Hematopoietic multipotent progenitor cell (in vitro differentiated cells): ENCODE data around the gene ARHGDIA. TPM values are rescaled to one million over a fixed set of nuclear protein-coding genes. Genes with fewer than 3 reads are reported as not detected.
A peak's percentile ranks its signal among the peaks of the same experiment; 100 is the strongest.
"Not testable (repeated sequence)": the region's sequence is repeated elsewhere in the genome, so short reads cannot be mapped to it uniquely, and the experiment has no call there.

Experiments used
- DNase-seq, 3 donors: peaks; one replicate each; pipeline ENCODE4 v3.0.0-alpha.2; 2011 to 2015; ENCODE audit warnings: low read depth in 2 of 3, low spot score in 2 of 3
- total RNA-seq: library from RNA; depleted of rRNA; stranded (reverse); fragments of >200 nt; gene quantifications from one replicate; pipeline ENCODE4 v1.2.3, GENCODE V29; 2012

Gene ARHGDIA
- total RNA-seq, result 206 TPM

DNA sequence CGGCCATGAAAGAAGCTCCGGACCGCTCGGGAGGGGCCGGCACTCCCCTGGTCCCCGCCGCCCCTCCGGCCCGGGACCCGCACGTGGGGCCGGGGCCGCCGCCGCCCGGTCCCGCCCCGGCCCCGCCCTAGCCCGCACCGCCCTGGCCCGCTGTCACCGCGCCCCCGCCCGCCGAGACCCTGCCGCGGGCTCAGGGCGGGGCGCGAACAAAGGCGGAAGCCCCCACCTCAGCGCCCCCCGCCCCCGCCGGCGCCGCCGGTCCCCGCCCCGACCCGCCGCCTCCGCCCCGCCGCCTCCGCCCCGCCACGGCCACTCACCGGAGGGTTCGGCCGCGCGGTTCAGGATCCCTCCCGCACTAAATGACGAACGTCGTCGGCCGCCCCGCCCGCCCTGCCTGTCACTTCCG, at the start of gene ARHGDIA:
ARHGDIA (minus strand) TSS at position 357 of the 406 bp plus-strand sequence. CDS start 1,407 bp downstream, outside the sequence.
- DNase-seq, result no peak

DNA sequence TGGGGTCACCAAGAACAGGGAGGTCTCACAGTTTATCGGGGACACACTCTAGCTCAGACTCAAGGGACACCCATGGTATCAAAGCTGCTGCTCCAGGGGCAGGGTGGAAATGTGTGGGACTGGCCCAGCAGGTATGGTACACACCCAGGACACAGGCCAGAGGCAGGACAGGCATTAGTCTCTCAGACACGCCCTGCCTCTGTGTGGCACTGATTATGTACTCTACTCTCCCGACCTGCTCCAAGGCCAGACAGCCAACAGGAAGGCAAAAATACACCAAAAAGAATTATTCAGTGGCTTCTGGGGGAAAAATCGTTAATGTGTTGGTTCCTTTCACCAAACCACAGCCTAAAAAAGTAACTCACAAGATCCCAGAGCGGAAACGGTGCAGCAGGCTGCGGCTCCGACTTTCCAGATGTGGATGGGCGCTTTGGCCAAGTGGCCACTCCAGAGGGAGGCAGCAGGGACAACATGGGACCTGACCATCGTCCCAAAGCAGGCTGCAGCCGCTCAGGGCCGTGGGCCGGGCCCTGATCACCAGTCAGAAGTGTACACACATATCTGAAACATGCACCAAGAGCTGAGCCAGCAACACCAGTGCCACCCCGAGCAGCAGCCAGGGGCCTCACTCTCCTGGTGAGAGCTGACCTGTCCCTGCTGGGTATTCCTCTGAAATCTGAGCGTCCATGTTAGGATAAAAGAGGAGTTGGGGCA, 47.9 kb upstream of the ARHGDIA start:
- no peak for DNase-seq

DNA sequence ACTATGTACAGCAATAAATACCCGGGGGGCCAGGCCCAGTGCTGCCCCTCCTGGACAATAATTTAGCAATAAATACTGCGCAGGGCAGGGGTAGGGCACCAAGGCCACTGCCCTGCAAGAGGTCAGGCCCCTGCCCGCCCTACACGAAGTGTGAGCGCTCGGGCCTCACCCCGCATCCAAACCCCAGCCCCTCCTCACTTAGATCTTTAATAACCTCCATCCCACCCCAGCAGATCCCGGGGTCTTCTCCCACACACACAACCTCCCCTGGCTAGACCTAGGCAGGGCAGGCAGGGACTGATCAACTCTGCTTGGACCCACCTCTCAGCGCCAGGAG, 47.2 kb upstream of the ARHGDIA start:
- DNase-seq, result not testable (repeated sequence)

GRCh38 chr17:81917565-81918332, 46.6 kb upstream of the ARHGDIA start, which contains the start of gene SIRT7:
TSS of gene SIRT7 (minus strand) at chr17:81918176. CDS start at chr17:81918131, 45 bp downstream.
- peak; percentile 80 to 89 (median 87) for DNase-seq

GRCh38 chr17:81916234-81917001, 45.3 kb upstream of the ARHGDIA start:
- DNase-seq, result no peak

- DNase-seq, result no peak
Observed at GRCh38 chr17:81915331-81915730, 44.2 kb upstream of the ARHGDIA start.

- no peak for DNase-seq
Observed at GRCh38 chr17:81914103-81914850, 43.1 kb upstream of the ARHGDIA start.

GRCh38 chr17:81913394-81914102, 42.4 kb upstream of the ARHGDIA start:
- DNase-seq, result no peak

- DNase-seq, result no peak
Observed at GRCh38 chr17:81912441-81913309, 41.5 kb upstream of the ARHGDIA start.

- no peak for DNase-seq
Observed at GRCh38 chr17:81911969-81912368, 40.8 kb upstream of the ARHGDIA start.

GRCh38 chr17:81911277-81911961, 40.3 kb upstream of the ARHGDIA start, which contains the start of gene PCYT2:
TSS of gene PCYT2 (minus strand) at chr17:81911399. CDS start at chr17:81911355, 44 bp downstream.
- DNase-seq, result peak; percentile 82 to 91 (median 88)

- no peak for DNase-seq
Observed at GRCh38 chr17:81910840-81911276, 39.7 kb upstream of the ARHGDIA start.

GRCh38 chr17:81909966-81910839, 39.1 kb upstream of the ARHGDIA start:
- DNase-seq, result no peak

- DNase-seq, result no peak
Observed at GRCh38 chr17:81909231-81909630, 38.1 kb upstream of the ARHGDIA start.

DNA sequence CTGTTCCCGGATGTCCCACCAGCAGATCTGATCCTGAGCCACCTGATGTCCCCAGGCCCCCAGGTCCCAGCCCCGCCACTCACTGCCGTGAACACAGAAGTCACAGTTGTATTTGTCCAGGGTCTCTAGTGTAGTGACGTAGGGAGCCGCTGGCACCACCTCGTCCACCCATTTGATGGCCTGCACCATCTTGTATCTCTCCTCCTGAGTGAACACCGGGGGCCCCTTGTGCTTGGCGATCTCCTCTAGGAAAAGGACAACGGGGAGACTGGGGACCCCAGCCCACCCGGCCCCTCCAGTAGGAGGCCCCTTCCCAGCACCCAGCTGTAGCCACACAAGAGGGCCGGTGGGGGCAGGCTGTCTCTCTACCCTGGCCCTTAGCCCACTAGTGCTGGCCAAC, 37.7 kb upstream of the ARHGDIA start:
- DNase-seq, result no peak

DNA sequence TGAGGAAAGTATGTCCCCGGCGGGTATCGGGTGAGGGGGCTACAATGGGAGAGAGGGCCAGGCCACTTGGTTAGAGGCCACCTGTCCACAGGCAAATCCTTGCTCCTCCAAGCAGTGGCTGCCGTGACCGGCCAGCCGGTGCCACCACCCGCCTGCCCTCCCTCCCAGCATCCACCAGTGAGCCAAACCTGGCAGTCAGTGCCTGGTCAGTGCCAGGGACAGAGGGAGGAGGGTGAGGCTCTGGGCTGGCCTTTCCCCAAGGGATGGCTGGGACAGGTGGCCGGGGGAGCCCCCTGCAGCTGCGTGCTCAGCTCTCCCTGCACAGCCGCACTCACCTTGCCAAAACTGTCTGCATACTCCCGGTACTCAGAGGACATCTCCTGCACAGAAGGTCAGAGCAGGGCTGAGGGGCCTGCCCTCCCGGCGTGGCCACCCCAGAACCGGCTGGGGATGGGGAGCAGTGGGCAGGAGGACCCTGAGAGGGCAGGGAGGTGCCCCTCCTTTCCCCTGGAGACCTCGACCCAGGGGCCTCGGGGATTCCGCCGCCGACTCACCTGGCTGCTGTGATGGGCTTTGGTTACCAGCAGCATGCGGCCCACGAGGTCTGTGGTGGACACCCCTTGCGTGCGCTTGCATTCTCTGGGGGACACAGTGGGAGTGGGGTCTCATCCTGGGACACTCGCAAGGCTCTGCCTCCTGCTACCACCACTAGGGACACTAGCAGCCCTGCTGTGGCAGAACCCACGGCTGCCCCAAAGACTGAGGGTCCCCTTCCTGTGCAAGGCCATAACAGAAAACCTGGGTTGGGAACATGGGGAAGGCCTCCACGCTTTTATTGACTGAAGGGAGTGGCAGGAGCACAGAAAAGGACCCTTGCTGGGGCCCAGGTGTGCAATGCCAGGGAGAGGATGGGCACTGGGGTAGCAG, 36.3 kb upstream of the ARHGDIA start:
- DNase-seq, result no peak
